Activated CD4-positive, alpha-beta T cell treated with anti-CD3 and anti-CD28 coated beads, Interleukin-2, amount 50 U/mL, for 1 hour (primary cell): ENCODE results near the gene TIMM17A.

Experiments used
- DNase-seq: peaks from one replicate; pipeline ENCODE4 v3.0.0-alpha.2; 2020

TIMM17A gene

DNA sequence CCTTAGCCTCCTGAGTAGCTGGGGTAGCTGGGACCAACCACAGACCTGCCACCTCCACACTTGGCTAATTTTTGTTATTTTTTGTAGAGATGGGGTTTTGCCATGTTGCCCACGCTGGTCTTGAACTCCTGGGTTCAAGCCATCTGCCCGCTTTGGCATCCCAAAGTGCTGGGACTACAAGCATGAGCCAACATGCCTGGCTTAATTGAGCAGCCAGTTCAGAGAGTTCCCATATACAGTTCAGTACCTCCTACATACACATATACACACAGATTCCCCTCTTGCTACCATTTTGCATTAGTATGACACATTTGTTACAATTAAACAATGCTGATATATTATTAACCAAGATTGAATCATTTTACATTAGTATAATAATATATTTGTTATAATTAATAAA is 30.1 kb downstream of the TIMM17A start:
- no peak for DNase-seq

DNA sequence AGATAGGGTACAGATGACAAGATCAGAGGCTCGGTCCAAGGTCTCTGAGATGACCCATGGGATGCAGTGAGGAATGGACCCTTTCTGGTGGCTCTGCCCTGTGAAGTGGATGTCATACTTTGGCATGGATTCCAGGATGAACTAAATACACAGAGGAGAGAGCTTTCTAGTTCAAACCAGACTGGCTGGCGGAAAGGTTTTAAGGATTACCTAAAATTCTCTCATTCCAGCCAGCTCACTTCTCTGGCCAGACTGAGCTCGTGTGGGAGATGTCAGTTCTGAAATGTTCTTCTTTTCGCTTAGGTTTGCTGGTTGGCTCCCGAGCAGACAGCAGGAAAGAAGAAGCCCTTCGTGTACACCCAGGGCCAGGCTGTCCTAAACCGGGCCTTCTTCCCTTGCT is 33.3 kb downstream of the TIMM17A start:
- no peak for DNase-seq

DNA sequence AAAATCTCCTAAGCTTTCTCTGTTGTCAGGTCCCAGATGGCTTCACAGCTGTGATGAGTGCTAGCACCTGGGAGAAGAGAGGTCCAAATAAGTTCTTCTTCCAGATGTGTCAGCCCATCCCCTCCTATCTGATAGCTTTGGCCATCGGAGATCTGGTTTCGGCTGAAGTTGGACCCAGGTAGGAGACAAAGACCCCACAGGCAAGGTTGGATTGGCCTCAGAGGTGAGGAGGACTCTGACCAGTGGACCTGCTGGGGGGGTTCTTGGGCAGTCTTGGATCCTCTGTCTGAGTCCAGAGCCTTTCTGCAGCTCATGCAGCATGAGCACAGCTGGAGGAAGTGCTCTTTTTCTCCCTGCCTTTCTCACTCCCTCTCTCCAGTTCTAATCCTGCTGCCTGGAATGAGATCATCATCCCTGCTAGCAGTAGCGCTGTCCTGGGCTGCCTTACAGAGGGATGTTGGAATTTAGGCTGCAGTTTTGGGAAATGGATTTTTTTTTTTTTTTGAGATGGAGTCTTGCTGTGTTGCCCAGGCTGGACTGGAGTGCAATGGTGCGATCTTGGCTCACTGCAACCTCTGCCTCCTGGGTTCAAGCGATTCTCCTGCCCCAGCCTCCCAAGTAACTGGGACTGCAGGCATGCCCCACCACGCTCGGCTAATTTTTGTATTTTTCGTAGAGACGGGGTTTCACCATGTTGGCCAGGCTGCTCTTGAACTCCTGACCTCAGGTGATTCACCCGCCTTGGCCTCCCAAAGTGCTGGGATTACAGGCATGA is 34.2 kb downstream of the TIMM17A start:
- DNase-seq, result no peak

DNA sequence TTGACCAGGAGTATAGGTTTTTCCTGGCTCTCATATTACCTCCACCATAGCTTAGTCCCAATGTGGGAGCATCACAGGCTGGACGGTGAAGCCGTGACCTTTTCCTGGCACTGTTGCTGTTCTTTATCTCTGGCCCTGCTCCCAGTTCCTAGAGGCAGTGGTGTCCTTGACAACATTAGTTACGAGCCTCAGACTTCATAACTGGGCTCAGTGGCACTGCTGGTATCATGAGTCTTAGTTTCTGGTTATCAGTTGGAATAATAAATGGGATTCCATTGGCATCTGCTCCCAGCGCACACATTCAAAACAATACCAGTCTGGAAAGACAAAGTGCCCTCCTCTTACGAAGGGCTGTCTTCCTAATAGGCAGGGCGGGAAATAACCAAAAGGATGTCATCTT is 35.1 kb downstream of the TIMM17A start:
- no peak for DNase-seq

DNA sequence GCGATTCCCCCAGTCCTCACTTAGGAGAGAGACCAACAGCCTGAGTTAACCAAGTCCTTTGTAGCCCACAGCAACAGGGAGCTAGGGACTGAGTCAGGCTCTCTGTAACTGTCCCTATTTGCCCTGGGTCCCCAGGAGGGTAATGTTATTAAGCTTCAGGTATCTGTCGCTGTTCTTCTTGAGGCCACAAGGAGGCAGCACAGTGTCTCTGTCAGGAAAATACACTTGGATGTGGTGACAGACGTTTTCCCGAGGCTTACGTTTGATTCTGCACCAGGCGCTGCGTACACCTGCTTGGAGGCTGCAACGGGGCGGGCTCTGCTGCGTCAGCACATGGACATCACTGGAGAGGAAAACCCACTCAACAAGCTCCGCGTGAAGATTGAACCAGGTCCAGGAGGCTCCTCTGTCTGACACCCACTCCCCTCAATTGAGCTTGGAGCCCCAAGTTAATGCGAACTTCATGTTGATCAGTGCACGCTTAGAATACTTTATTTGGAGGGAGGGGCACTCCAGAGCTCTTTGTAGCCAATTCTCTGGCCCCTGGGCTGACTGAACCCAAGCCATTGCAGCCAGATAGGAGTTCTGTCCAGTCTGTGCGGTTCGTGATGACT is 44.4 kb downstream of the TIMM17A start:
- peak; percentile 4 for DNase-seq

DNA sequence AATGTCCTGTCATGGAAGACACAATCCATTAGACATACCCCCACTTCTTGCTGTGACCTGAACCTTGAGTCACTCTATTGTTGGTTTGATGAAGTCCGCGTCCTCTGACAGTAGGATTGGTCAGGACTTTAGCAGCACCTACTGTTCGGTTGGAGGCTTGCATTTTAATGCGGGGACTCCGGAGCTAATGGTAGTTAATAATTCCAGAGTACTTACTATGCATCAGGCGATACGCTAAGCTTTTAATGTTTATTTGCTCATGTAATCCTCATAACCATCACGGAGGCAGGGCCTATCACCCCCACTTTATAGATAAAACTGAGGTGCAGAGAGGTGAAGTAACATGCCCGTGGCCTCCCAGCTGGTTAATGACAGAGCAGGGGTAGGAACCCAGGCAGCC is 47.2 kb downstream of the TIMM17A start:
- no peak for DNase-seq

DNA sequence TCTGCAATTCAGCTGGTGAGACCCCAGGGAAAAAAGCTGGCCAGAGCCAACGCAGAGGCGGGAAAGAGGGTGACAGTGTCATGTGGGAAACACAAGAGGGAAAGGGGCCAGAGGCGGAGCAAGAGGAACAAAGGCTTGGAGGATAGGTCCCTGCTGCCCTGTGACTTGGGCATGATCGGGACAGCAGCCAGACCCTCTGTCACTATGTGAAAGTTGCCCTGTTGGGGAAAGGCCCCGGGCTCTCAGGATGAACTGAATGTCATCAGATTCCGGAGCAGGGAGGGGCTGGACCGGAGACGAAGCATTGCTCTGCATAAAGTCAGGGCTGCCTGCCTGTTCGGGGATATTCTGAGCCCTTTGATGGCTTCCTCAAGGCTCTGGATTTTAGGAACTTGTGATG is 49.4 kb downstream of the TIMM17A start:
- no peak for DNase-seq

DNA sequence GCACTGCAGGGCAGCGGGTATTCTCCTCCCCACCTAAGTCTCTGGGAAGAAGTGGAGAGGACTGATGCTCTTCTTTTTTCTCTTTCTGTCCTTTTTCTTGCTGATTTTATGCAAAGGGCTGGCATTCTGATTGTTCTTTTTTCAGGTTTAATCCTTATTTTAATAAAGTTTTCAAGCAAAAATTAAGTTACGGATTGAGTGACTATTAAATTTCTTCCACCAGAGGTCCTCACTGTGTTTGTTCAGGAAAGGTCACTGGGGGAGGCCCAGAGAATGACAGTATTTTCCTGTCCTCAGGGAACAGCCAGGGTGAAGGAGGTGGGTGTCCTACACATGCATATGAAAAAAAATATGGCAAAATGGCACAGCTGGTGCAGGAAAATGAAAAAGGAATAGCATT is 50.7 kb downstream of the TIMM17A start:
- DNase-seq, result no peak

DNA sequence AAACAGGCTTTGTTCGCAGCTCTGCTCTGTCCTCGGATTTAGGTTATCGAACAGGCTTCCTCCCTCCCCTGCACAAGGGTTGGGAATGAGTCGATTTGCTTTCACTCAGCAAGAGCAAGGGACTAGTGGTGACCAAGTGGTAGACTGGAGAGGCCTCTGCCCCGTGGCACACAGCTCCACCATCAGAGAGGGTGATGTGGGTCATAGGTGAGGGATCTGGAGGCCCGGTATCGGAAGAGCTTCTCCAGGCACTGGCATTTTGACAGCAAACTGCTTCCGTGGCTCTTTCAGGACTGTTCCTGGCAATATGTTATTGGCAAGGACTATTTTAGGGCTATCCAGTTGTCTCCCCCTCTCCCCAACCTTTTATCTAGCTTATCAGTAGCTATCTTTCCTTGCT is 52.0 kb downstream of the TIMM17A start:
- no peak for DNase-seq

DNA sequence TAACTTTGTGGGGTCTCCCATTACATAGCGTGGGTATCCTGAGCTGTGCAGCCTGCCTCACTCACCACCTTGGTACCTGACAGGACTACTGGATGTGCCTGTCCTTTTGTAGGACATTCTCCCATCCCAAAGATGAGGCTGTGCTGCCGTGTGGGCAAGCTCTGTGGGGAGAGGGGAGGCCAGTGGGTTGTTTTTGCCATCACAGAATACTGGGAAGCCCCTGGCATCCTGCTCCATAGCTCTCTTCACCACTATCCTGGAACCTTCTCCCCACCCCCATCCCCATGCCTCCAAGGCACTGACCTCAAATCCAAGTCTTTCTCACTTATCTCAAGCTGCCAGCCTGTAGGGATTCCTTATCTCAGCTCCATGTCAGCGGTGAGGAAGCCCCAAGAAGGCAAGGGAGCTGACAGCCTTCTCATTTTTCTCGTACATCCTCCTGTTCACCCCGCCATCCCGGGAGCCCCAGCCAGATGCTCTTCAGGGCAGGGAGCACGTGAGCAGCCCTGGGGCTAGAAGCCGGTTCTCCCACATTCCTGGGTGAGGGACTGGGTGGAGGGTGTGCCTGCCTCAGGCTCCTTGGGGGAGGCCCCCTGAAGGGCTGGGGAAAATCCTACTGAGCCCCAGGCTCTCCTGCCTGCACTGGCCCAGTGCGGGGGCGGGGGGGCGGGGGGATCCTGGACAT is 52.6 kb downstream of the TIMM17A start:
- no peak for DNase-seq

DNA sequence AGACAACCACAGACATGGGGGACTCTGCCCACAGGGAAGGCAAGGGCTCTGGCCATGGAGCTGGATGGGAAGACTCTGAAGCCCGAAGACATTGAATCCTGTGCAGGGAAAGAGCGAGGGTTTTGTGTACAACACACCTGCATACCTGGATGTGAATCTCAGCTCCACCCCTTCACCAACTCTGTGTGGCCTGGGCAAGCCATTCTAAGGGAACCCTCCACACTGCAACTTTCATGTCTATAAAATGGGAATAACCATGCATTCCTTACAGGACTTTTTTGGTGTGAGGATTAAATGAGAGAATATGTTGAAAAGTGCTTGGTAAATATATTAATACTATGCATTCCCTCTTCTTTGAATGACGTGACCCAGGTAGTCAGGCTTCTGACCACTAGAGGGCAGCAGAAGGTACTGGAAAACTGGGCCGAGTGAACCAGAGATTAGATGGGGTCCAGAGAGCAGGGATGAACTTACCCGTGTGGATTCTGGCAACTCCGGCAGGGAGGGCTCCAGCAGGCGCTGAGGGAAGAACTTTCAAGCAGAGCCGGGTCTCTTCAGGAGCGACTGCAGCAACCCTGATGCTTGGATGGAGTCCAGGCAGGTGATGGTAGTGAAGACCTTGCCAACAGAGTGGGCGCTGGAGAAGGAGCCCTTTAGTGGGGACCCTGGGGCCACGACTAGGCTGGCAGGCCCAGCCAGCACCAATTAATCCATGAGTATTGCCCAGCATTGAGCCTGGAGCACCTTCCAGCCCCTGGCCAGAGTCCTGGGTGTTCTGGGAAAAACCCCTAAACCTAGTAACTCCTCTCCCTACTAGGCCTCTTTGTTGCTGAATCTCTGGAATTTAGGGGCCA is 54.2 kb downstream of the TIMM17A start:
- DNase-seq, result peak; percentile 54

DNA sequence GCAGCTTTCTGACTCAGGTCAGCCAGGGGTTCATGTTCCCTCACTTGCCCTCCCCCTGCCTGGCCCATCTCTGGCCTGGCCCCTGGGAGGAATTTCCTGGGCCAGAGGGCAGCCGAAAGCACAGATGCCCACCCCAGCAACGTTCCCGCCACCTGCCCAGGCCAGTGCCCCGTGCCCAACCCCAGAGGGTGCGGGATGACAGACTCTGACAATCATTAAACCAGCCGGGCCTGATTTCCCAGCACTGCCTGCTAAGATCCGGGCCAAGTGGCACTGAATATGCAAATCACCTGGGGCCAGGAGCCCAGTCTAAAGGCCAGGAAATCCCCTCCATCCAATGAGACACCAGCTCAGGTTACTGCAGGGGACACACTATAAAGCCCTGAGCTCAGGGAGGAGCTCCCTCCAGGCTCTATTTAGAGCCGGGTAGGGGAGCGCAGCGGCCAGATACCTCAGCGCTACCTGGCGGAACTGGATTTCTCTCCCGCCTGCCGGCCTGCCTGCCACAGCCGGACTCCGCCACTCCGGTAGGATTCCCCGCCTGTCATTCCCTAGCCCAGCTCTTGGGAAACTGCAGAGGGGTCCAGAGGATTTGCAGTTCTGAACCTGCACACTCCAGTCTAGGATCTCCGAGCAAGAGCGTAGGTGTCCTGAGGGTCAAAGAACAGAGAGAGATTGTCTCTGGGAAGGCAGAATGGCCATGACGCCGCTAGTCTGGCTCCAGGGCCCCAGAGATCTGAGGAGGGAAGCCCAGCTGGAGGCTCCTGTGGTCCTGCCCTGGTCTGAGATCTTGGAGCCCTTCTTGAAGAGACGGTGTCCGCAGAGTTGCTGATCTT is 55.1 kb downstream of the TIMM17A start, which contains the start of gene ELF3:
ELF3 (plus strand) TSS at position 408 of the 836 bp plus-strand sequence. CDS start 550 bp downstream, outside the sequence.
- DNase-seq, result no peak

DNA sequence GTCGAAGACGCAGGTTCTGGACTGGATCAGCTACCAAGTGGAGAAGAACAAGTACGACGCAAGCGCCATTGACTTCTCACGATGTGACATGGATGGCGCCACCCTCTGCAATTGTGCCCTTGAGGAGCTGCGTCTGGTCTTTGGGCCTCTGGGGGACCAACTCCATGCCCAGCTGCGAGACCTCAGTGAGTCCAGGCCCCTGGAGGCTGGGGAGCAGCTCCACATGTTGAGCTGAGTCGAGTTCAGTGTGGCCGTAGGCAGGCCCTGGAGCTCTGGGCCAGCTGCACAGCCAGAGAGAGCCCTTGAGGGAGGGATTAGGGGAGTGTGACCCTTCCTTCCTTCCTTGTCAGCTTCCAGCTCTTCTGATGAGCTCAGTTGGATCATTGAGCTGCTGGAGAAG is 56.7 kb downstream of the TIMM17A start:
- no peak for DNase-seq

DNA sequence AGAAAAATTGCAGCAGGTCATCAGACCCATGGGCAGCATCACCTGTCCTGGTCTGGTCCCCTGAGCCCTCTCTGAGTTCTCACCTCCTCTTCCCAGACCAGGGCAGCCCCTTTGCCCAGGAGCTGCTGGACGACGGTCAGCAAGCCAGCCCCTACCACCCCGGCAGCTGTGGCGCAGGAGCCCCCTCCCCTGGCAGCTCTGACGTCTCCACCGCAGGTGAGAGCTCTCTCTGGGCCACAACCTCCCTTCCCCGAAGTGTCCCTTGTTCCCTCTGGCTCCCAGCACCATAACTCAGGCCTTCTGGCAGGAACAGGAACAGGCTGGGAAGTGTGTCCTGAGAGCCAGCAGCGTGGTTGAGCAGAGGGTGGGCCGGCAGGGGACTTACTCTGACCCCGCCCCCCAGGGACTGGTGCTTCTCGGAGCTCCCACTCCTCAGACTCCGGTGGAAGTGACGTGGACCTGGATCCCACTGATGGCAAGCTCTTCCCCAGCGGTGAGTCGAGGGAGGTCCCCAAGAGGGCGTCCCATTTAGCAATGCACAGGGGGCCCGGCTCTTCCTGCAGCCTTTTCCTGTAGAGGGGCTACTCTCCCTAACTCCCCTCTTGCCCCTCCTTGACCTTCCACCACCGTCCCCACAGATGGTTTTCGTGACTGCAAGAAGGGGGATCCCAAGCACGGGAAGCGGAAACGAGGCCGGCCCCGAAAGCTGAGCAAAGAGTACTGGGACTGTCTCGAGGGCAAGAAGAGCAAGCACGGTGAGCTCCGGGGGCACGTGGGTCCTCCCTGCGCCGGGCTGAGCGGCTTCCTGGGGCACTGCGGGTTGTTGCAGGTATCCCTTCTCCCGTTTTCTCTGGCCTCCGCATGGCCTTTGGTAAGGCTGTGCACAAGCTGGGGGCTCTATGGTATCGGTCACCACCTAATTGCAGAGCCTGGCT is 57.5 kb downstream of the TIMM17A start:
- no peak for DNase-seq

DNA sequence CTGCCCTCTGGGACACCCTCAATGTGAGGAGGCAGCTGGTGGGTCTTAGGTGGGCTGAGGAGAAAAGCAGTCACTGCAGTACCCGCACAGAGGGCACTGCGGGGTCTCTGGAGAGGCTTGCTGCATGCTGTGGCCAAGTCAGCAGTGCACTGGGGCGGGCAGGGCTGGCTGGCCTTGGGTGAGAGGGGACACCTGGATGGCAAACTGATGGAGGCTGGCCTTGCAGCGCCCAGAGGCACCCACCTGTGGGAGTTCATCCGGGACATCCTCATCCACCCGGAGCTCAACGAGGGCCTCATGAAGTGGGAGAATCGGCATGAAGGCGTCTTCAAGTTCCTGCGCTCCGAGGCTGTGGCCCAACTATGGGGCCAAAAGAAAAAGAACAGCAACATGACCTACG is 58.3 kb downstream of the TIMM17A start:
- DNase-seq, result no peak

DNA sequence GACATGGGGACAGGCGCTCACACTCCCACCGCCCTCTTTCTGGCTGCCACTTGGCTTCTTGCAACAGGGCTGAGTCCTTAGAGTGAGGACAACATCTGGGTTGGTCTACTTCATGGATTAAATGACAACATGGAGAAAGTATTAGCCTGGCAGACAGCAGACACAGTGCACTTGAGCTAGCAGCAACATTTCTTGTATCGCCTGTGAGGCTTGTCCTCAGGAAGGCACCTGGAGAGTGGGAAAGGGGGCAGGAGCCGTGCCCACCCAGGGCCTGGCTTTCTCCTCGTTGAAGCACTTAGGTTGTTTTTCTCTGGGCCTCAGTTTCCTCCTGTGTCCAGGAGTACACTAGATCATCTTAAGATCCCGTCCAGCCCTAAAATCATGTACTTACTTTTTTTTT is 58.8 kb downstream of the TIMM17A start:
- no peak for DNase-seq

DNA sequence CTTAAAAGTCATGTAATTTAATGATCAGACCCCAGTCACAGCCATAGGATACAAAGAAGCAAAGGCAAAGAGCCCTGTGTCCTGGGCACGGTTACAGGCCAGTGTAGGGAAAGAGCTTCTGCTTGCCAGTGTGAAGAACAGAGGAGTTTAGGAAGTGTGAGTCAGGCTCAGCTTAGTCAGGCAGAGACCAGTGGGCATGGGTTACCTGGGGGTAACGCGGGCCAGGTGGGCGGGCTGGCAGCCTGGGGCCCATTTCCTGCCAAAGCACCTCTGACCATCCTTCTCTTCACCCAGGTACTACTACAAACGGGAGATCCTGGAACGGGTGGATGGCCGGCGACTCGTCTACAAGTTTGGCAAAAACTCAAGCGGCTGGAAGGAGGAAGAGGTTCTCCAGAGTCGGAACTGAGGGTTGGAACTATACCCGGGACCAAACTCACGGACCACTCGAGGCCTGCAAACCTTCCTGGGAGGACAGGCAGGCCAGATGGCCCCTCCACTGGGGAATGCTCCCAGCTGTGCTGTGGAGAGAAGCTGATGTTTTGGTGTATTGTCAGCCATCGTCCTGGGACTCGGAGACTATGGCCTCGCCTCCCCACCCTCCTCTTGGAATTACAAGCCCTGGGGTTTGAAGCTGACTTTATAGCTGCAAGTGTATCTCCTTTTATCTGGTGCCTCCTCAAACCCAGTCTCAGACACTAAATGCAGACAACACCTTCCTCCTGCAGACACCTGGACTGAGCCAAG is 59.8 kb downstream of the TIMM17A start:
- DNase-seq, result no peak

DNA sequence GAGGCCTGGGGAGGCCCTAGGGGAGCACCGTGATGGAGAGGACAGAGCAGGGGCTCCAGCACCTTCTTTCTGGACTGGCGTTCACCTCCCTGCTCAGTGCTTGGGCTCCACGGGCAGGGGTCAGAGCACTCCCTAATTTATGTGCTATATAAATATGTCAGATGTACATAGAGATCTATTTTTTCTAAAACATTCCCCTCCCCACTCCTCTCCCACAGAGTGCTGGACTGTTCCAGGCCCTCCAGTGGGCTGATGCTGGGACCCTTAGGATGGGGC is 60.3 kb downstream of the TIMM17A start:
- DNase-seq, result no peak

DNA sequence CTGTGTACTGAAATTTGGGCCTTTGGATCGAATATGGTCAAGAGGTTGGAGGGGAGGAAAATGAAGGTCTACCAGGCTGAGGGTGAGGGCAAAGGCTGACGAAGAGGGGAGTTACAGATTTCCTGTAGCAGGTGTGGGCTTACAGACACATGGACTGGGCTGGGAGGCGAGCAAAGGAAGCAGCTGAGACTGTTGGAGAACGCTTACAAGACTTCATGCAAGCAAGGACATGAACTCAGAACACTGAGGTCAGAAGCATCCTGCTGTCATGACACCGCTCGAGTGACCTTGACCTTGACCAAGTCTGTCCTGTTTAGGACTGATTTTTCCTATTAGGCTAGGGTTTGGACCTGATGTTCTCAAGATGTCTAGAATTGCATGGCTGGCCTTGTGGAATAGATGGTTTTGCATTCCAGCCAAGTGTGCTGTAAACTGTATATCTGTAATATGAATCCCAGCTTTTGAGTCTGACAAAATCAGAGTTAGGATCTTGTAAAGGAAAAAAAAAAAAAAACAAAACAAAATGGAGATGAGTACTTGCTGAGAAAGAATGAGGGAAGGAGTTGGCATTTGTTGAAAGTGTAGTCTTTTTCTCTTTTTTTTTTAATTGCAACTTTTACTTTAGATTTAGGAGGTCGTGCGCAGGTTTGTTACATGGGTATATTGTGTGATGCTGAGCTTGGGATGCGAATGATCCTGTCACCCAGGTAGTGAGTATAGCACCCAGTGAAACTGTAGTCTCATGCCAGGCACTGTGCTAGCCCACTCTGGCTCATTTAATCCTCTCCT is 60.9 kb downstream of the TIMM17A start:
- DNase-seq, result no peak
